ENCODE results near the gene ERFE.
A peak's percentile ranks its signal among the peaks of the same experiment; 100 is the strongest.

ERFE gene

DNA sequence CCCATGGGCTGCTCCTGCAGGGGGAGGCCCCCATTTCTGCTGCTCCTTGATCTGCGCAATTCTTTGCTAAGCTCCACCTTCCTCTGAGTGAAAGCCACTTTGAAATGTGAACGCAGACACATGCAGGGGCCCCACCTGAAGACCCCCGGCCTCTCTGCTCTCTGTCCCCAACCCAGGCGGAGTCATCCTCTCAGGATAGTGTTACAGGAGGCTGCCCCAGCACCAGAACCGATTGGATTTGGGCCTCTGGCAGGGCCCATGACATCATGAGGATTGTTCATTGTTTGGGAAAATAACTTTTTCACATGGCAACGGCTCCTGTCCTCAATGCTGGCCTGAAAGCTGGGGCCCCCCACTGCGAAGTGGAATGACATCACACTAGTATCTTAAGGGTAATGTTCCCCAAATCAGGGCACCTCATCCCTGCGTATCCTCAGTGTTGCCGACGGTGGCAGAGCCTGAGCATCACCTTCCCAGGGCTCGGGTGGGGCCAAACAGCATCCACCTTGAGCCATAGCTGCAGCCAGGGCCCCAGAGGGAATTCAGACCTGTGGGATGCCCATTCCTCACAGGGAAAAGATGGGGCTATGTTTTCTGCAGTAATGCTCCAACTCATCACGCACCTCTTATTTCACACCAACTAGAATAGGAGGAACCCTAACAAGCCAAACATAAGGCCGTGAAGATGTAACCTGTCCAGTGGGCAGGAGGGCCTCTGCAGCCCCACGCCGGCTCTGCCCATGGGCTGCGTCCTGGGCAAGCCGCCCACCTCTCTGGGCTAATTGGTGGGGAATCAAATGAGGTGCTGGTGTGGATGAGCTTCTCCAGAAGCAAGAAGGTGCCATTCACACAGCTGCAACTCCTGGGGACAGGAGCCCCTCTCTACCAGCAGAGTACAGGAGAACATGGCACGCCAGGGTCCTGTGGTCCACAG lies 2.7 kb upstream of the ERFE start:
- no peak for DNase-seq (ENCODE audit: low read depth)

DNA sequence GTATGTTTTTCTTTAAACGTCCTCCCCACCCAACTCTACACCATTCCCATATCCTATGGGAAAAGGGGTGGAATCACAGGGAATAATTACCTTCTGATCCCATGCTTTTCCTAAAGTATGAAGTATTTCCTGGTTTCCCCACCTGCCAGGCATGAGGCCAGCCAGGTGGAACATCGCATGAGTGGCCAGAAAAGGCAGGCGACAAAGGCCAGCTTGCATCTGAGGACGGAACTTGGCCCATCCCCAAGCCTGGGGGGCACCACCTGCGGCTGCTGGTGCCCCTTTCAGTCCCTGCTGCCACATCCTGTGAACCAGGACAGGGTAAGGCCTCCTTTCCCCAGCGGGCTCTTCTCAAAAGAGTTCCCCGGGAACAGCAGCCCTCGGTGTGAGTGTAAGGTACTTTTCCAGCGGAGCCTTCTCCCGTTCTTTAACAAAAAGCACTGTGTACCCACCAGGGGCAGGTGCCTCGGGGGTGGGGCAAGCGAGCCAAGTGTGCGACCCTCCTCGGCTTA lies 1.2 kb upstream of the ERFE start:
- no peak for DNase-seq (ENCODE audit: low read depth)

DNA sequence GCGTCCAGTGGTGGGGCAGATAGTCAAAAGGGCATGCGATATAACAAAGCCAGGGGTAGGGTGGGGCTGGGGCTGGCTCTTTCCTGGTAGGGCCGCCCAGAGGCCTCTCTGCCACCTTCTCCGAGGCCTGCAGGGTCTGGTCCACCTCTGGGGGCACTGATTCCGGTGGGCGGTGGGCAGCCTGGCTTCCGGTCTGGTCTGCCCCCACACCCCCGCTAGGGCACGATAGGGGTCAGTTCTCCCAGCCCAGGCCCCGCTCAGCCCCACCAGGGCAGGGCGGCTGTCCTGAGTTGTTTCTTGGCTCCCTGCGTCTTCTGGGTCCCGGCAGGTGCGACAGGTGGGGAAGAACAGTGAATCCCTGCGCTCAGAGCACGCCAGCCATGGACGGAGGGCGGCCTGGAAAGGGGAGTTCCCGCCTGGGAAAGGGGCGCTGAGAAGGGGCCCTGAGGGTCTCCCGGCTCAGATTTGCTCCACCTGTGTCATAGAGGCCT lies 707 bp upstream of the ERFE start:
- no peak for DNase-seq (ENCODE audit: low read depth)

DNA sequence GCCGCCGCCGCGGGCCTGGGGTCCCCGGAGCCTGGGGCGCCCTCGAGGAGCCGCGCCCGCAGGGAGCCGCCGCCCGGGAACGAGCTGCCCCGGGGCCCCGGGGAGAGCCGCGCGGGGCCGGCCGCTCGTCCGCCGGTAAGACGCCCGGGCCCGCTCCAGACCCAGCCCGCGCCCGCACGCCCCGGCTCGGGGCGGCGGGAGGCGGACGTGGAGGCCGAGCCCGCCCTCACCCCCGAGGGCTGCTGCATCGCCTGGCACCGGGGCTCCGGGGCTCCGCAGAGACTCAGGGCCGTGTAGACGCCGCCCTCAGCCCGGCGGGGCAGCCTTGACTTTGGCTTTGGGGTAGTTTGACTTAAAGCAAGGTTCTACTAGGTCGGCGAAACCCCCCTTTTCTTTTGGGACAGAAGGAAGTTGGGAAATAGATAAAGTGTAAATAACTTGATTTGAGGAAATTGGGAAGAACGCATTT lies 335 bp downstream of the ERFE start:
- DNase-seq (ENCODE audit: low read depth): no peak

DNA sequence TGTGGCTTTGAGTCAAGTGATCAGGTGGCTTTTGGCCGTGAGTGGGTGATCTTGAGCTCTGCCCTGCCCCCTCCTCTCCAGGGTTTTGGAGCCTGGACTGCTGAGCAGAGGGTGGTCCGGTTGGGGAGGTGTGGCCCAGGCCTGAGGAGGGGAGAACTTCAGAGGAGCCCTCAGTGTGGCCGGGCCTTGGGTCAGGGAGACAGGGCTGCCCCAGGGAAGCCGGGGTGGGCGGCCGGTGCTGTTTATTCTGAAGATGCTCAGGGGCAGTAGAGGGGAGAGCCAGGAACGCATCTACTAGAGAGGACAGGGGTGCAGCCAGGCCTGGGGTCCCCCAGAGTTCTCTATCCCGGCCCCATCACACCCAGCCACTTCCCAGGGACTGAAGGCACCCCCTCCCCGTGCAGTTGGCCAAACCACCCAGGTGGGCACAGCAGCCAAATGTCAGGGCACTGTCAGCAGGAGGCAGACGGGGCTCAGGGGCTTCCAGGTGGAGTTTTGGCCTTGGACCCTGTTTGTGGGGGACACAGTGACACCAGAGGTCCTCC lies 963 bp downstream of the ERFE start:
- DNase-seq (ENCODE audit: low read depth): no peak

GRCh38 chr2:238160206-238161129 lies 1.7 kb downstream of the ERFE start:
- DNase-seq (ENCODE audit: low read depth): no peak

DNA sequence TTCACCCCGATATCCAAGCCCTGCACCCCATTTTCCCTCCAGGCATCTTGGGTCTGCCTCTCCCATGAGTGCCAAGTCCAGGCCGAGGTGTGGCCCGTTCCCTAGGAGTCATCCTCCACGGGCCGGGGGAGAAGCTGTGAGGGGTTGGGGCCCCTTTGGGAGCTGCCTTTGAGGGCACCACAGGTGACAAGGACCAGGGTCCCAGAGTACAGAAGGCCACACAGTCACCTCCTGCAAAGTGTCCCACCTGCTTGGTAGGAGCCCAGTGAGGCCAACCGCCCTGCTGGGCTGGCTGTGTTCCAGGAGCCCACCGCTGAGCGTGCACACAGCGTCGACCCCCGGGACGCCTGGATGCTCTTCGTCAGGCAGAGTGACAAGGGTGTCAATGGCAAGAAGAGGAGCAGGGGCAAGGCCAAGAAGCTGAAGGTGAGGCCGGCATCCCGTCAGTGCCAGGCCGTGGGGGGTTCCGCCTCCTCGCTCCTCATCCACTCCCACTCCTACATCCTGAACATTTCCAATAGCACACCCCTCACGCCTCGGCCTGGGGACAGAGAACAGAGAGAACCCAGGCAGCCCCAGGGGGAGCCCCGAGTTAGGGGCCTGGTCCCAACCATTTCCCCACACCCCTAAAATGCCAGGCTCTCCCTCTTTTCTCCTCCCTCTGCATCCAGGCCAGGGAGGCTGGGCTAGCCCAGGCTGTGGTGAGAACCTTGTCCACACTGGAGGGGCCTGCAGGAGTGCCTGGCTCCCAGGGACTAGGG lies 2.7 kb downstream of the ERFE start:
- DNase-seq (ENCODE audit: low read depth): no peak

DNA sequence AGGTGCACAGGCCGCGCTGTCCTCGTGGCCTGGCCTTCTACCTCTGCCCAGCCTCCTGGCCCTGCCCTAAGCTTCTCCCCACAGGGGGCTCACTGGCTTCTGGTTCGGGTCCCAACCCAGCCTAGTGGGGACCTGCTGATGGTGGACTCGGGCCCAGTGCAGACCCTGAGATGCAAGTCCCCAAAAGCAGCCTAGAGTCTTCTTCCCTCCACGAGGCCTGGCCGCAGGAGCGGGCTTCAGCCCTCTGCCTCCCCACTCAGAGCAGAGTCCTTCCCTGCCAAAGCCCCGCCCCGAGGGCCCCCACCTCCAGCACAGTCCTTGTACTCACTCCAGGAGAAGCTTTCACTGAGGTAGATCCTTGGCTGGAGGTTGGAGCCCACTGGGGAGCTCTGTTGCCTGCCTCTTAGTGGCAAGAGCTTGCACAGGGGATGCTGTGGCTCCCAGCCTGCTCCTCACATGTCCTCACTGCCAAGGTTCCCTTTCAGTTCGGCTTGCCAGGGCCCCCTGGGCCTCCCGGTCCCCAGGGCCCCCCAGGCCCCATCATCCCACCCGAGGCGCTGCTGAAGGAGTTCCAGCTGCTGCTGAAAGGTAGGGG lies 3.6 kb downstream of the ERFE start:
- no peak for DNase-seq (ENCODE audit: low read depth)

DNA sequence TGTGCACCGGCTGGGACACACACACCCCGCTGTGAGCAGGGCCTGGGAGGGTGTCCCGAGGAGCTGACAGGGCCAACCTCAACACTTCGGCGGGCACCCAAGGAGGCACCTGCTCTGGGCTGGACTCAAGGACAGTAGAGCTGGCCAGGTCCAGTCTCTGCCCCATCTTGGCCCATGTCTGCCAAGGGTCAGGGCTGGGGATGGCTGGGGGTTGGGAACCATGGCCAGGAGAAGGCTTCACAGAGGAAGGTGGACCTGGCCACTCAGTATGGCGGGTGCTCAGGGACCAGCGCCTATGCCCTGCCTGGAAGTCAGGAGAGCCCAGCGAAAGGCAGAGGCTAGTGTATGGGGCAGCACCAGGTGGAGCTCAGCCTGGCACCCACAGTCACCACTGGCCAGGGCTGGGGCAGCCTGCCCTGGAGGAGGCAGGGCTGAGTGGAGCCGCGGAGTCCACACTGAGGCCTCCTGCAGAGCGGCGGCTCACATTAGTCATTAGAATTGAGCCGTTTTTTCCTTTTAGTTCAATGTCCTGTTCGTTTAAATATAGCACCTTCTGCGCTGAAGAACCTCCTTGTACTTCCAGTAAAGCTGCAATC lies 4.2 kb downstream of the ERFE start:
- no peak for DNase-seq (ENCODE audit: low read depth)

GRCh38 chr2:238163481-238164198 lies 4.9 kb downstream of the ERFE start:
- no peak for DNase-seq (ENCODE audit: low read depth)

DNA sequence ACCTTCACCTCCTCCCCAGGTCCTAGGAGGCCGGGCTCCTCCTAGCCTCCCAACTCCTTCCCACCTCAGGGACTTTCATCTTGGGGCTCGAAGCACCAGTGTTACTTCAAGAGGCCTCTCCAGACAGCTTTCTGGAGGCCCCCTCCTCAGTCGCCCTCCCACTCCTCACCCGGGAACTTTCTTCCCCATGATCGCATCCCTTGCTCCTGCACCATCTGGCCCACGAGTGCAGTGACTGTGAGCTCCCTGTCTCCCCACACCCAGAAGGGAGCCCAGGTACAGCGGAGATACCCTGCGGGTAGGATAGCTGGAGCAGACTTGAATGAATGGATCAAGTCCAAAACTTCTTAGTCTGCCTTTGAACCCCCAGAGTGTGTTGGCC lies 6.1 kb downstream of the ERFE start:
- DNase-seq (ENCODE audit: low read depth): no peak

DNA sequence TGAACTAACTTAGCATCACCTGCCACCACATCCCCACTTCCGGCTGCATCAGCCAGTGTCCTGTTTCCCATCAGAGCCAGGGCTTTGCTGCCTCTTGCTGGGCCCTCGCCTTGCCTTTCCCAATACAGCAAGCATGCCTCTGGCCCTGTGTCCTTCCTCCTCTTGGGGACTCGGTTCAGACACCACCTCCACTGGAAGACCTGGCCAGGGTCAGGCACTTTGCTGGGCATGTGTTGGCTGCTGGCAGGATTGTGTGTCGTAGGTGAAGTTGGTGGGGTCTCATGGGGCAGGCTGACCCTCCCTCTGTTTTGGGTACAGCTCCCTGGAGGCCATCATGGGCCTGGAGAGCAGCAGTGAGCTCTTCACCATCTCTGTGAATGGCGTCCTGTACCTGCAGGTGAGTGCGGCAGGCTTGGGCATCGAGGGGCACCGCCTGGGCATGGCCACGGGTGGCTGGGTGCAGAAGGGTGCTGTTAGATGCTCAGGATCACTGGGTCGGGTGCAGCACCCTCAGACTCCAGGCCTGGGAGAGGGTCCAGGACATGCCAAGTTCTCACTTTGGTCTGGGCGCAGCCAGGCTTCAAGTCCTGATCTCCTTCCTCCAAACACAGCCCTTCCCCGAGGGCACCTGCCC lies 6.6 kb downstream of the ERFE start:
- no peak for DNase-seq (ENCODE audit: low read depth)

DNA sequence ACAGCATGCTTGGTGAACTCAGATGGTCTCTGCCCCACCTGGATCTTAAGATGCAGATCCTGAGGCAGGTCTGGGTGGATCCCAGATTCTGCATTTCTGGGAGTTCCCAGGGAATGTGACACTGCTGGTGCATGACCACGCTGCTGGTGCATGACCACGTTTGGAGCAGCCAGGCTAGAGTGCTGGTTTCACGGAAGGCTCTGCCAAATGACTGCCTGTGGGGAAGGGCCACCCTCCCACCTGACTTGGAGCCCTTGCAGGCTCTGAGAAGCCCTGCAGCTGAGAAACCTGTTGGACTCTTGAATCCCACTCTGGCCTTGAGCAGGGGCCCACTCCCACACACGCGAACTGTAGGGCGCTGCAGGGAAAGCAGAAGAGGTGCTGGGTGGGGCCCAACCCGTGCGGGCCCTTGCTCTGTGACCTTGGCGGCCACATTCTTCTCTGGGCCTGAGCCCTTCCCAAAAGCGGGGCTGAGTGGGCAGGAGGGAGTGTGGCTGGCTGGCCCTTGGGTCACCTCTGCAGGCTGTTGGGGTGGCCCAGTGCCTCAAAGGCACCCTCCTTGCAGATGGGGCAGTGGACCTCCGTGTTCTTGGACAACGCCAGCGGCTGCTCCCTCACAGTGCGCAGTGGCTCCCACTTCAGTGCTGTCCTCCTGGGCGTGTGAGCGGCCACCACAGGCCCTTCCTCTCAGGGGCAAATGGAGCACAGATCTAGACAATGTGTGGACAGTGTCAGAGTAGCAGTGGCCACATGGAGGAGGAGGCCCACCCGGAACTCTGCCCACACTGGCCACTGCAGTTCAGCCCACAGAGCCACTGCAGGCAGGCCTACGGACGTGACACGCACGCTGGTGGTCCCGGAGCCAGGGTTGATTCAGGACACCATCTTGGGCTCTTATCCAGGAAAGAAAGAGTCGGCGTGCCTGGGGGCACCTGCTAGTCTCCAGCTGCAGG lies 7.9 kb downstream of the ERFE start:
- DNase-seq (ENCODE audit: low read depth): no peak

GRCh38 chr2:238167344-238167715 lies 8.6 kb downstream of the ERFE start:
- no peak for DNase-seq (ENCODE audit: low read depth)

GRCh38 chr2:238167761-238168160 lies 9.0 kb downstream of the ERFE start:
- peak; percentile 40 for DNase-seq (ENCODE audit: low read depth)

DNA sequence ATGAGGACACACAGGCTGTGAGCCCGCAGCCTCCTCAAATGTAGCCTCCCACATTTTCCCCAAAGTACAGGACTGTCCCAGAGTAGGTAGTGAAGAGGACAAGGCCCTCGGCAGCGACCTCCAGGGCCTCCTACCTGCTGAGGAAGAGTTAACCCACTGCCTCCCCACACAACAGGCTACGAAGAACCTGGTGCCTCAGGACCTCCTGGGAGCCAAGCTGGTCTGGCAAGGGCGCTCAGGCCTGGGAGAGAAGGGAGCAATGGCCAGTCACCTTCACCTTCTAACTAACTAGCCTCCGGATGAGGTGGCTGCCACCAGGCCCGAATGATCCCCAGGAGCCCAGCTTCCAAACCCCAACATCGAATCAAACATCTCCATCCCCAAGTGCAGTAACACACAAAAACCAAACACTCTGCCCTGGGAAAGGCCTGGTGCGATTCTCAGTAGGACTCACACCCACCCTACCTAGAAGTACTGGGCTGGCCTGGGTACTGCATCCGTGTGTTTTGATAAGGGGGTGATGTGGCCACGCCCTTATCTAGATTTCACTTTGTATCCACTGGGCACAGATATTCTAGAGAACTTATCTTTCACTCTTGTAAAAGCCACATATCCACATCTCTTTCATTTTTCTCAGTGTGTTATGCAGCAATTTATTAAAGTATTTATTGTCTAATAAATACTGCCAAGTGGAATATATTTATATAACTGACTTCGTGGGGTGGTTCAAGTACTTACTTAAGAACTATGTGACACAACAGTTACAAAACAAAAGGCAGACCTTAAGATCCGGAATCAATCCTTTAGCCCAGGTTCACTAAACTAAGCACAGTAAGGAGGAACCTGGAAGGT lies 9.7 kb downstream of the ERFE start:
- no peak for DNase-seq (ENCODE audit: low read depth)

DNA sequence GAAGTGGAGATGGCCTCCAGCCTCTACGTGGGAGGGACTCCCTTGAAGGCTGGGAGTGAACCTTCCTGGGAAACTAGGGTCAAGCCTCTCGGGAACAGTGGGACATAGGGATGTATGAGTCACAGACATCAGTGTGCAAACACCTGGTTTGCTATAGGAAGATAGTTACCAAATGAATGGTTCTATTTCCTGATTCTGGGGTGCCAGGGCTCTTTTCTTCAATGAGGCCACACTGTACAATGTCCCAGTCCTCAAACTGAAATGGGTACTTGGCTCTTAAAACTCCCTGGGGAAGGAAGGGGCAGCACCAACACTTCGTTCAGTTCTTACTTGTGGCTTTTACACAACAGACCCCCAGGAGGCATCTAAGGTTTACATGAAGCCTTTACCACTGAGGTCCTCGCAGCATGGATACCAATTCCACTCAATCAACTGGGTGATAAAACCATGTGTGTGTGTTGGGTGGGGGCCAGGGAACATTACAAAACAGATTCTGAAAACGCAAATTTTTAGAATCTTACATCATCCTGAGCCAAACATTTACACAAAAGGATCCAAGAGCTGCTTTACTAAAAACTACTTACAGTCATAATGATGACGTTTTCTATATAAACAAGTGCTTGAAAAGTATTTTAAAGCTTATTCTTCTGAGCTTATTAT lies 10.4 kb downstream of the ERFE start:
- DNase-seq (ENCODE audit: low read depth): peak; percentile 92
